HepG2 (cell line): ENCODE results near the gene GAPDH. TPM values are rescaled to one million over a fixed set of nuclear protein-coding genes. Genes with fewer than 3 reads are reported as not detected.

Experiments used
- CSRNP1 ChIP-seq: sonication (generic); formaldehyde crosslinking; IDR thresholded peaks from 2 replicates; pipeline ENCODE4 v1.8.1; 2023; ENCODE audit warnings: mild to moderate bottlenecking, missing genetic modification reagents
- HMG20B ChIP-seq: conservative IDR thresholded peaks from 2 replicates; pipeline ENCODE4 v1.6.1; 2016; ENCODE audit warnings: missing genetic modification reagents, missing compliant biosample characterization
- NR1H2 ChIP-seq: sonication (generic); formaldehyde crosslinking; IDR thresholded peaks from 2 replicates; pipeline ENCODE4 v1.8.1; 2022; ENCODE audit warnings: low read depth, missing genetic modification reagents, borderline replicate concordance
- ZBTB2 ChIP-seq: sonication (generic); formaldehyde crosslinking; IDR thresholded peaks from 2 replicates; pipeline ENCODE4 v1.8.0; 2022; ENCODE audit warnings: low read depth, missing genetic modification reagents
- ZFP41 ChIP-seq: sonication (generic); formaldehyde crosslinking; IDR thresholded peaks from 2 replicates; pipeline ENCODE4 v1.4.0; 2020; ENCODE audit warnings: mild to moderate bottlenecking, missing genetic modification reagents, borderline replicate concordance
- ZHX1 ChIP-seq: sonication (generic); formaldehyde crosslinking; IDR thresholded peaks from 2 replicates; pipeline ENCODE4 v1.8.1; 2022; ENCODE audit warnings: low read depth, mild to moderate bottlenecking, missing genetic modification reagents
- ZNF546 ChIP-seq: sonication (generic); formaldehyde crosslinking; conservative IDR thresholded peaks from 2 replicates; pipeline ENCODE4 v1.8.1; 2023; ENCODE audit warnings: mild to moderate bottlenecking, missing genetic modification reagents
- ZNF556 ChIP-seq: sonication (generic); formaldehyde crosslinking; IDR thresholded peaks from 2 replicates; pipeline ENCODE4 v1.4.0; 2020; ENCODE audit warnings: mild to moderate bottlenecking, missing genetic modification reagents, borderline replicate concordance
- ZNF687 ChIP-seq: sonication (generic); formaldehyde crosslinking; IDR thresholded peaks from 2 replicates; pipeline ENCODE4 v1.5.1; 2020; ENCODE audit warnings: mild to moderate bottlenecking, missing genetic modification reagents, moderate library complexity
- ZNF75D ChIP-seq: sonication (generic); formaldehyde crosslinking; IDR thresholded peaks from 2 replicates; pipeline ENCODE4 v1.8.1; 2023; ENCODE audit warnings: missing genetic modification reagents, mild to moderate bottlenecking, borderline replicate concordance
- polyA plus RNA-seq, 8 experiments: library from polyadenylated mRNA; depleted of rRNA in 3 of 8; stranded (reverse) in 7 of 8; unstranded in 1 of 8; fragments of >200 nt; fragmentation: Illumina TruSeq in 4 of 8; extraction: Trizol in 4 of 8; gene quantifications; 2 replicates each; pipeline versions ENCODE4 v1.2.1 to v1.2.3, GENCODE V29; 2011 to 2016; ENCODE audit warnings: low read depth in 4 of 8, missing spikeins in 1 of 8, mixed read lengths in 1 of 8; ENCODE audit not compliant: insufficient read depth in 1 of 8
- total RNA-seq, 5 experiments: library from RNA; depleted of rRNA; stranded (reverse); fragments of >200 nt; fragmentation: Illumina TruSeq; extraction: Trizol; gene quantifications; 2 replicates each; pipeline ENCODE4 v1.2.3, GENCODE V29; 2016; ENCODE audit warnings: low read depth in 1 of 5

The GAPDH gene
- total and polyA plus RNA-seq, 2 of the 13 experiments (the other 11 are each of a cell fraction or from before 2014, with no cell fraction given), result 3,038 to 12,722 TPM

- TF ChIP-seq NR1H2 (CRISPR knock-in tag) (0 out of 2 replicates have a peak, but pooled peaks have one; percentile 17), ZNF687 (CRISPR knock-in tag) (no peak), ZFP41 (no peak), ZNF556 (CRISPR knock-in tag) (no peak), ZNF546 (CRISPR knock-in tag) (no peak), ZHX1 (CRISPR knock-in tag) (no peak), HMG20B (CRISPR knock-in tag) (no peak), ZNF75D (CRISPR knock-in tag) (no peak), ZBTB2 (CRISPR knock-in tag) (0 out of 2 replicates have a peak, but pooled peaks have one; percentile 17), CSRNP1 (CRISPR knock-in tag) (peak; percentile 18; the same call in 1 of the 2 replicates)
These were observed 1.2 kb upstream of the GAPDH start (continued) for GRCh38 chr12:6532927-6533652.
